NCI-H446 (cell line): ENCODE results near the gene PTPN11.
A peak's percentile ranks its signal among the peaks of the same experiment; 100 is the strongest.
"Not testable (repeated sequence)": the region's sequence is repeated elsewhere in the genome, so short reads cannot be mapped to it uniquely, and the experiment has no call there.

Experiments
- DNase-seq, 2 experiments: peaks; one replicate each; lab custom pipeline; 2025; lab: John Stamatoyannopoulos, UW

PTPN11 gene

GRCh38 chr12:112514926-112515642, 96.3 kb downstream of the PTPN11 start:
- DNase-seq: no peak

GRCh38 chr12:112515868-112516267, 97.1 kb downstream of the PTPN11 start:
- no peak for DNase-seq

GRCh38 chr12:112517730-112518364, 99.1 kb downstream of the PTPN11 start:
- no peak for DNase-seq

GRCh38 chr12:112518365-112518735, 99.6 kb downstream of the PTPN11 start:
- no peak for DNase-seq

- DNase-seq: not testable (repeated sequence)
Observed at GRCh38 chr12:112519841-112520340, 101.1 kb downstream of the PTPN11 start.

- DNase-seq: no peak
Observed at GRCh38 chr12:112523856-112524255, 105.1 kb downstream of the PTPN11 start.

GRCh38 chr12:112524269-112524668, 105.5 kb downstream of the PTPN11 start:
- DNase-seq: no peak

- DNase-seq: peak in 1 of 2 experiments; percentile 10
Observed at GRCh38 chr12:112524676-112525425, 106.1 kb downstream of the PTPN11 start.

GRCh38 chr12:112525426-112525809, 106.7 kb downstream of the PTPN11 start:
- DNase-seq: no peak

- no peak for DNase-seq
Observed at GRCh38 chr12:112527082-112527481, 108.3 kb downstream of the PTPN11 start.

- DNase-seq: no peak
Observed at GRCh38 chr12:112527501-112527900, 108.8 kb downstream of the PTPN11 start.

- no peak for DNase-seq
Observed at GRCh38 chr12:112528521-112528920, 109.8 kb downstream of the PTPN11 start.

- DNase-seq: no peak
Observed at GRCh38 chr12:112530941-112531340, 112.2 kb downstream of the PTPN11 start.

- no peak for DNase-seq
Observed at GRCh38 chr12:112532106-112532505, 113.4 kb downstream of the PTPN11 start.

GRCh38 chr12:112533528-112533927, 114.8 kb downstream of the PTPN11 start:
- no peak for DNase-seq

GRCh38 chr12:112535017-112535416, 116.3 kb downstream of the PTPN11 start:
- no peak for DNase-seq

GRCh38 chr12:112535637-112536366, 117.1 kb downstream of the PTPN11 start:
- no peak for DNase-seq

- DNase-seq: no peak
Observed at GRCh38 chr12:112536367-112536730, 117.6 kb downstream of the PTPN11 start.

- DNase-seq: no peak
Observed at GRCh38 chr12:112537710-112538396, 119.1 kb downstream of the PTPN11 start.

- no peak for DNase-seq
Observed at GRCh38 chr12:112538740-112539139, 120.0 kb downstream of the PTPN11 start.

GRCh38 chr12:112539221-112539620, 120.5 kb downstream of the PTPN11 start:
- DNase-seq: no peak

GRCh38 chr12:112540021-112540420, 121.3 kb downstream of the PTPN11 start:
- no peak for DNase-seq
